ENCODE results near the gene HOXB4.

HOXB4 gene

GRCh38 chr17:48601539-48602425 lies 23.6 kb upstream of the HOXB4 start:
- no peak for DNase-seq (ENCODE audit: low spot score)

- no peak for DNase-seq (ENCODE audit: low spot score)
Measured at GRCh38 chr17:48601207-48601538, 23.0 kb upstream of the HOXB4 start.

GRCh38 chr17:48600244-48601098 lies 22.3 kb upstream of the HOXB4 start:
- DNase-seq (ENCODE audit: low spot score), result no peak

GRCh38 chr17:48599354-48599753 lies 21.2 kb upstream of the HOXB4 start:
- no peak for DNase-seq (ENCODE audit: low spot score)

- no peak for DNase-seq (ENCODE audit: low spot score)
Measured at GRCh38 chr17:48598736-48599135, 20.6 kb upstream of the HOXB4 start.

- DNase-seq (ENCODE audit: low spot score), result no peak
Measured at GRCh38 chr17:48597778-48598631, 19.9 kb upstream of the HOXB4 start.

GRCh38 chr17:48597528-48597777 lies 19.3 kb upstream of the HOXB4 start:
- no peak for DNase-seq (ENCODE audit: low spot score)

- DNase-seq (ENCODE audit: low spot score), result no peak
Measured at GRCh38 chr17:48596735-48597527, 18.8 kb upstream of the HOXB4 start.

GRCh38 chr17:48596000-48596734 lies 18.0 kb upstream of the HOXB4 start:
- DNase-seq (ENCODE audit: low spot score), result no peak

- no peak for DNase-seq (ENCODE audit: low spot score)
Measured at GRCh38 chr17:48595278-48595999, 17.3 kb upstream of the HOXB4 start.

GRCh38 chr17:48594538-48595277 lies 16.6 kb upstream of the HOXB4 start:
- DNase-seq (ENCODE audit: low spot score), result no peak

- DNase-seq (ENCODE audit: low spot score), result peak; percentile 84
Measured at GRCh38 chr17:48593840-48594537, 15.8 kb upstream of the HOXB4 start.

GRCh38 chr17:48593126-48593829 lies 15.1 kb upstream of the HOXB4 start, which contains the start of gene HOXB5:
Gene HOXB5 (minus strand): TSS chr17:48593779. CDS start chr17:48593682, 97 bp downstream.
- DNase-seq (ENCODE audit: low spot score), result no peak

- no peak for DNase-seq (ENCODE audit: low spot score)
Measured at GRCh38 chr17:48592577-48592976, 14.4 kb upstream of the HOXB4 start.

- no peak for DNase-seq (ENCODE audit: low spot score)
Measured at GRCh38 chr17:48592057-48592514, 13.9 kb upstream of the HOXB4 start.

- DNase-seq (ENCODE audit: low spot score), result no peak
Measured at GRCh38 chr17:48591255-48592056, 13.3 kb upstream of the HOXB4 start.

- DNase-seq (ENCODE audit: low spot score), result no peak
Measured at GRCh38 chr17:48590607-48591161, 12.5 kb upstream of the HOXB4 start.
